Peyer's patch (tissue), 4 donors: ENCODE data around the gene GUCY2D.

ENCODE experiments used
- POLR2A ChIP-seq, 2 donors: fragments of 450-650 bp; IDR thresholded peaks; one replicate each; pipeline ENCODE4 v1.5.1; 2017; ENCODE audit warnings: antibody characterized with exemption in 2 of 2, mild to moderate bottlenecking in 2 of 2, moderate library complexity in 2 of 2
- TF ChIP-seq, protein P1 (sequence below), 6 experiments: fragments of 450-650 bp in 4 of 6; fragments of 200-600 bp in 2 of 6; sonication (generic) in 1 of 6; IDR thresholded peaks; one replicate each; pipeline ENCODE4 v1.5.1; 2017 to 2019; ENCODE audit warnings: antibody characterized with exemption in 6 of 6, mild to moderate bottlenecking in 3 of 6, moderate library complexity in 1 of 6

DNA sequence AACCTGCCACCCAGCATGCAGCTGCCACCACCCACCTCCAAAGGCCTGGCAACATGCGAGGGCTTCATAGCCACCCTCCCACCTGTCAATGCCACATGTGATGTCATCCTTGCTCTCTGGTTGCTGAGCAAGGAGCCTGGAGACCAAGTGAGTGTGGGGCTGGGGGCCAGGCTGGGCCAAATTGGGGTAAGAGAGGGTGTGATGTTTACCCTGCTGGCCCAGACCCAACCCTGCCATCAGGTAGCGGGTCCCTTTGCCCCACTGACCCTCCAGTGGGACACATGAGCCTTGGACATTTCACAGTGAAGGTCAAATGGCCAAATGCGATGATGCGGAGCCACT is 45.3 kb downstream of the GUCY2D start:
- TF ChIP-seq, protein P1, sequence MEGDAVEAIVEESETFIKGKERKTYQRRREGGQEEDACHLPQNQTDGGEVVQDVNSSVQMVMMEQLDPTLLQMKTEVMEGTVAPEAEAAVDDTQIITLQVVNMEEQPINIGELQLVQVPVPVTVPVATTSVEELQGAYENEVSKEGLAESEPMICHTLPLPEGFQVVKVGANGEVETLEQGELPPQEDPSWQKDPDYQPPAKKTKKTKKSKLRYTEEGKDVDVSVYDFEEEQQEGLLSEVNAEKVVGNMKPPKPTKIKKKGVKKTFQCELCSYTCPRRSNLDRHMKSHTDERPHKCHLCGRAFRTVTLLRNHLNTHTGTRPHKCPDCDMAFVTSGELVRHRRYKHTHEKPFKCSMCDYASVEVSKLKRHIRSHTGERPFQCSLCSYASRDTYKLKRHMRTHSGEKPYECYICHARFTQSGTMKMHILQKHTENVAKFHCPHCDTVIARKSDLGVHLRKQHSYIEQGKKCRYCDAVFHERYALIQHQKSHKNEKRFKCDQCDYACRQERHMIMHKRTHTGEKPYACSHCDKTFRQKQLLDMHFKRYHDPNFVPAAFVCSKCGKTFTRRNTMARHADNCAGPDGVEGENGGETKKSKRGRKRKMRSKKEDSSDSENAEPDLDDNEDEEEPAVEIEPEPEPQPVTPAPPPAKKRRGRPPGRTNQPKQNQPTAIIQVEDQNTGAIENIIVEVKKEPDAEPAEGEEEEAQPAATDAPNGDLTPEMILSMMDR (IDR thresholded peaks at IDR 0.05) = no peak
- TF ChIP-seq POLR2A (IDR thresholded peaks at IDR 0.05) = no peak
